ENCODE results near the gene DGUOK.

DNA sequence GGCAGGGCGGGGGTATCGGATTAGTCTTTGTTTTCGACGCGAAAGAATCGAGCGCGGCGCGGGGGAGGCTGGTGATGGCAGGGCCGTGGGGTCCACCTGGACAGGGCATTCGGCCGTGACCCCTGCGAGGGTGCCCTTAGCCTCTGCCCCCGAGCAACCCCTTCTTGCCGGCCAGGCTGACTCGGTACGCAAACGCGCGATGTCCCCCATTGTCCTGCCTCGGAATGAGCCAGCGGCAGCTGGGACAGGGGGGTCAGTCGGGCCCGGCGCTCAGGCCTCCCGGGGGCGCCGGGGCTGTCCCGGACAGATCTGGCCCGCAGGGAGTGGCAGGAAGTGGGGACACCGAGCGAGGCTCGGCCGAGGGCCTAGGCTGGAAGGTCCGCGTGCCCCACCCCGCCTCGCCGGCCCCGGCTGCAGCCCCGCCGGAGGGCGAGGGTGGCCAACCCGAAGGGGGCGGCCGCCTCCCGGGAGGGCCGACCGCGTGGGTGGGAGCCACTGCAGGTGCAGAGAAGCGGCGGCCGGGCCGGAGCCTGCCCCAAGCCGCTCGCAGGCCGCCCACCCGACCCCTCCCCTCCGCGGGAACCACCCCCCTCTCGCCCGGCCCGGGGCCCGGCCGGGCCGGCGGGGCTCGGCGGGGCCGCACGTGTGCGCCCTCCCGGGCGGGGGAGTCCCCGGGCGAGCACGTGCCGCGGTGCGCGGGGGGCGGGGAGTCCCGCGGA, 57.7 kb downstream of the DGUOK start, which contains the start of gene TET3:
- TF ChIP-seq CTCF (IDR thresholded peaks at IDR 0.05) = no peak
- TF ChIP-seq POLR2AphosphoS5 (IDR thresholded peaks at IDR 0.05; ENCODE audit: insufficient read depth in 1 of 2, low read depth in 1 of 2) = no peak
- no peak for TF ChIP-seq POLR2A (IDR thresholded peaks at IDR 0.05)
